CD4-positive, alpha-beta T cell (primary cell): ENCODE measurements around the gene DCP2. TPM values are rescaled to one million over a fixed set of nuclear protein-coding genes. Genes with fewer than 3 reads are reported as not detected.

Experiments
- ATAC-seq: fragments of 200-7000 bp; cut with Tn5 transposase; one replicate; pipeline ENCODE4 v1.10.0; 2022; ENCODE audit warnings: mild to moderate bottlenecking; ENCODE audit not compliant: poor library complexity
- CTCF ChIA-PET: fragments of 350-600 bp; sonication (Branson Sonifier 250); formaldehyde crosslinking; loops from one replicate; lab custom pipeline; 2021; ENCODE audit warnings: antibody characterized with exemption, inconsistent platforms; lab: Charles Lee
- POLR2A ChIA-PET: fragments of 350-600 bp; sonication (Branson Sonifier 250); formaldehyde crosslinking; loops from one replicate; lab custom pipeline; 2021; ENCODE audit warnings: antibody characterized with exemption, inconsistent platforms; lab: Charles Lee
- DNase-seq, 14 experiments: peaks; one replicate each; pipeline ENCODE4 v3.0.0-alpha.2; 2013 to 2020; ENCODE audit warnings: mixed read lengths in 2 of 14
- H3K27ac ChIP-seq, 2 donors: one replicate each; pipeline versions ENCODE4 v1.5.1 to v1.7.0; 2013; ENCODE audit warnings: low read length in 2 of 2, low read depth in 1 of 2, mild to moderate bottlenecking in 1 of 2
- H3K27me3 ChIP-seq, 2 experiments: 1 replicate in 1 of 2; 2 replicates in 1 of 2; pipeline versions ENCODE4 v1.6.1 to v1.7.0; 2013; ENCODE audit warnings: low read length in 2 of 2, control low read depth in 1 of 2, mild to moderate bottlenecking in 1 of 2, moderate library complexity in 1 of 2; ENCODE audit not compliant: insufficient read depth in 2 of 2, control insufficient read depth in 1 of 2
- H3K36me3 ChIP-seq: one replicate; pipeline ENCODE4 v1.6.1; 2013; ENCODE audit warnings: low read length, control low read depth; ENCODE audit not compliant: insufficient read depth
- H3K4me1 ChIP-seq: one replicate; pipeline ENCODE4 v1.6.1; 2013; ENCODE audit warnings: low read length, control low read depth; ENCODE audit not compliant: insufficient read depth
- H3K4me3 ChIP-seq: one replicate; pipeline ENCODE4 v1.5.1; 2013; ENCODE audit warnings: mild to moderate bottlenecking, low read length, moderate library complexity
- H3K9me3 ChIP-seq, 2 experiments: 1 replicate in 1 of 2; 2 replicates in 1 of 2; pipeline versions ENCODE4 v1.6.1 to v1.7.0; 2013; ENCODE audit warnings: low read length in 2 of 2, mild to moderate bottlenecking in 2 of 2, control low read depth in 1 of 2, moderate library complexity in 1 of 2; ENCODE audit not compliant: control insufficient read depth in 1 of 2, insufficient read depth in 1 of 2
- H3K27ac Mint-ChIP-seq: one replicate; pipeline ENCODE4 v1.8.0; 2020; ENCODE audit warnings: mixed read lengths
- H3K27me3 Mint-ChIP-seq: one replicate; pipeline ENCODE4 v1.8.0; 2021; ENCODE audit warnings: mixed read lengths
- H3K36me3 Mint-ChIP-seq: one replicate; pipeline ENCODE4 v1.8.0; 2021; ENCODE audit warnings: low read depth, mixed read lengths
- H3K4me1 Mint-ChIP-seq: one replicate; pipeline ENCODE4 v1.8.0; 2021; ENCODE audit warnings: low read depth, mixed read lengths
- H3K4me3 Mint-ChIP-seq: one replicate; pipeline ENCODE4 v1.8.0; 2020; ENCODE audit warnings: mild to moderate bottlenecking, mixed read lengths
- H3K9me3 Mint-ChIP-seq: one replicate; pipeline ENCODE4 v1.8.0; 2020; ENCODE audit warnings: mixed read lengths
- CTCF ChIP-seq: fragments of 200-600 bp; IDR thresholded peaks from one replicate; pipeline ENCODE4 v1.8.0; 2022; ENCODE audit warnings: antibody characterized with exemption, mild to moderate bottlenecking
- intact Hi-C, 2 experiments: fragments of 100-400 bp; cut with DNase I in 1 of 2; cut with micrococcal nuclease in 1 of 2; formaldehyde crosslinking; loops; one replicate each; pipeline versions ENCODE4 v1.15.1 to v1.9.0; 2023 to 2025; cut with DNase I, micrococcal nuclease
- total RNA-seq, 174 experiments: library from RNA in 2 of 174; stranded (reverse) in 2 of 174; gene quantifications; one replicate each; pipeline ENCODE4 v1.2.3 and lab custom pipeline; 2021 to 2026

Gene DCP2
- total RNA-seq, 2 experiments from 2014 or later, result 86.3 to 87.1 TPM

GRCh38 chr5:112973036-112973435 is 3.6 kb upstream of the DCP2 start:
- Histone ChIP-seq H3K4me1 (peaks cover 10% of the 10 kb centered on the region), H3K9me3 (no peaks in the 10 kb centered on the region), H3K4me3 (no peak overlapping the region), H3K27me3 (no peaks in the 10 kb centered on the region), H3K36me3 (no peaks in the 10 kb centered on the region), H3K27ac (no peak overlapping the region)
- intact Hi-C loops, result no loop called here
- Mint-ChIP-seq H3K27me3 (no peaks in the 10 kb centered on the region), H3K4me1 (peaks cover 22% of the 10 kb centered on the region), H3K36me3 (peaks cover 20% of the 10 kb centered on the region), H3K4me3 (no peak overlapping the region), H3K27ac (no peak overlapping the region), H3K9me3 (no peaks in the 10 kb centered on the region)
- DNase-seq (no peak), ATAC-seq (no peak)
- no peak for TF ChIP-seq CTCF
- ChIA-PET POLR2A (no interaction called here), CTCF (interaction anchor here (0.6 to 2.4 kb wide), 2 partner anchors 9 to 37 kb away, joined by 3 to 8 read pairs; no protein-coding TSS in a partner anchor)

- Histone ChIP-seq H3K4me3 (no peak overlapping the region), H3K36me3 (no peaks in the 10 kb centered on the region), H3K27ac (no peak overlapping the region), H3K9me3 (no peaks in the 10 kb centered on the region), H3K27me3 (no peaks in the 10 kb centered on the region), H3K4me1 (peaks cover 11% of the 10 kb centered on the region)
- ATAC-seq (no peak), DNase-seq (no peak)
- POLR2A ChIA-PET, result no interaction called here
- H3K27me3 Mint-ChIP-seq, result no peaks in the 10 kb centered on the region
- intact Hi-C loops, result no loop called here
- CTCF ChIA-PET, result interaction anchor here (1.9 to 2.4 kb wide), 2 partner anchors 10 to 22 kb away, joined by 5 to 8 read pairs; no protein-coding TSS in a partner anchor
- H3K9me3 Mint-ChIP-seq, result no peaks in the 10 kb centered on the region
- H3K27ac Mint-ChIP-seq, result no peak overlapping the region
- H3K36me3 Mint-ChIP-seq, result peaks cover 22% of the 10 kb centered on the region
- TF ChIP-seq CTCF, result no peak
- H3K4me3 Mint-ChIP-seq, result no peak overlapping the region
- peaks cover 30% of the 10 kb centered on the region for H3K4me1 Mint-ChIP-seq
Observed at GRCh38 chr5:112973904-112974303, 2.7 kb upstream of the DCP2 start.

- peaks cover 11% of the 10 kb centered on the region for H3K4me1 ChIP-seq
- Mint-ChIP-seq H3K27ac (no peak overlapping the region), H3K36me3 (peaks cover 22% of the 10 kb centered on the region), H3K4me1 (peaks cover 40% of the 10 kb centered on the region), H3K4me3 (peak overlapping the region; percentile 100), H3K9me3 (no peaks in the 10 kb centered on the region), H3K27me3 (no peaks in the 10 kb centered on the region)
- ChIA-PET CTCF (interaction anchor here (1.9 to 2.4 kb wide), 2 partner anchors 11 to 21 kb away, joined by 5 to 8 read pairs; no protein-coding TSS in a partner anchor), POLR2A (interaction anchor here (0.6 to 3.1 kb wide), 3 partner anchors 11 to 53 kb away, joined by 3 to 74 read pairs (median 4); partner anchors contain the start of gene REEP5)
- no peaks in the 10 kb centered on the region for H3K27me3 ChIP-seq
- H3K27ac ChIP-seq, result no peak overlapping the region
- DNase-seq (no peak), ATAC-seq (no peak)
- no peaks in the 10 kb centered on the region for H3K36me3 ChIP-seq
- no peaks in the 10 kb centered on the region for H3K9me3 ChIP-seq
- H3K4me3 ChIP-seq, result no peak overlapping the region
- TF ChIP-seq CTCF, result no peak
- intact Hi-C loops, result loop anchor here (5.0 kb wide), 4 partner anchors 113 to 537 kb away; partner anchors contain the start of genes YTHDC2 (in 2 of the 2) and SRP19 (in 1 of the 2)
Observed at GRCh38 chr5:112974901-112975300, 1.7 kb upstream of the DCP2 start.
